Activated T-helper 1 cell treated with anti-CD3 and anti-CD28 coated beads, Interleukin-12 subunit alpha, Interleukin-12 subunit beta, Interleukin-2, Interleukin-4 antibody, amounts not matched to agents 30 ng/mL and 10 ng/mL and 1 ng/mL, durations not matched to agents 14 hours and 24 hours and 36 hours (primary cell): ENCODE data around the gene APBB2. TPM values are rescaled to one million over a fixed set of nuclear protein-coding genes. Genes with fewer than 3 reads are reported as not detected.

Experiments used
- DNase-seq: peaks from one replicate; pipeline ENCODE4 v3.0.0; 2021; ENCODE audit warnings: low spot score
- H3K27ac Mint-ChIP-seq: one replicate; pipeline ENCODE4 v1.8.0; 2021; ENCODE audit warnings: mild to moderate bottlenecking, mixed read lengths
- H3K27me3 Mint-ChIP-seq: one replicate; pipeline ENCODE4 v1.8.0; 2022; ENCODE audit warnings: mild to moderate bottlenecking, moderate library complexity, mixed read lengths; ENCODE audit not compliant: insufficient read depth
- H3K36me3 Mint-ChIP-seq: one replicate; pipeline ENCODE4 v1.8.0; 2021; ENCODE audit warnings: low read depth, mixed read lengths
- H3K4me1 Mint-ChIP-seq: one replicate; pipeline ENCODE4 v1.8.0; 2021; ENCODE audit warnings: low read depth, mixed read lengths
- H3K4me3 Mint-ChIP-seq: one replicate; pipeline ENCODE4 v1.8.0; 2021; ENCODE audit warnings: mild to moderate bottlenecking, moderate library complexity, mixed read lengths
- H3K9me3 Mint-ChIP-seq: one replicate; pipeline ENCODE4 v1.8.0; 2021; ENCODE audit warnings: mixed read lengths
- intact Hi-C: fragments of 100-400 bp; cut with micrococcal nuclease; formaldehyde crosslinking; loops from one replicate; pipeline ENCODE4 v1.15.1; 2024
- total RNA-seq: library from RNA; stranded (reverse); gene quantifications from 2 replicates; pipeline ENCODE4 v1.2.3, GENCODE V29; 2022

The APBB2 gene
- total RNA-seq, 1 donor from 2014 or later: 11.0 TPM

GRCh38 chr4:41132055-41132683 lies 82.2 kb downstream of the APBB2 start:
- no peak for DNase-seq
- Mint-ChIP-seq H3K27ac (no peak overlapping the region), H3K9me3 (no peaks in the 10 kb centered on the region), H3K4me1 (no peaks in the 10 kb centered on the region), H3K4me3 (no peak overlapping the region), H3K36me3 (no peaks in the 10 kb centered on the region), H3K27me3 (peaks cover 1% of the 10 kb centered on the region)
- intact Hi-C loops: no loop called here

GRCh38 chr4:41129936-41130440 lies 84.4 kb downstream of the APBB2 start:
- no peak for DNase-seq
- Mint-ChIP-seq H3K4me3 (no peak overlapping the region), H3K27ac (no peak overlapping the region), H3K36me3 (no peaks in the 10 kb centered on the region), H3K4me1 (no peaks in the 10 kb centered on the region), H3K27me3 (peaks cover 1% of the 10 kb centered on the region), H3K9me3 (no peaks in the 10 kb centered on the region)
- intact Hi-C loops: no loop called here

- H3K36me3 Mint-ChIP-seq: no peaks in the 10 kb centered on the region
- peaks cover 1% of the 10 kb centered on the region for H3K27me3 Mint-ChIP-seq
- H3K27ac Mint-ChIP-seq: no peak overlapping the region
- no peaks in the 10 kb centered on the region for H3K9me3 Mint-ChIP-seq
- intact Hi-C loops: no loop called here
- no peak overlapping the region for H3K4me3 Mint-ChIP-seq
- DNase-seq: no peak
- H3K4me1 Mint-ChIP-seq: no peaks in the 10 kb centered on the region
These were observed 85.1 kb downstream of the APBB2 start for GRCh38 chr4:41129128-41129754.

- intact Hi-C loops: no loop called here
- Mint-ChIP-seq H3K4me1 (no peaks in the 10 kb centered on the region), H3K27ac (no peak overlapping the region), H3K27me3 (peaks cover 1% of the 10 kb centered on the region), H3K4me3 (no peak overlapping the region), H3K9me3 (no peaks in the 10 kb centered on the region), H3K36me3 (no peaks in the 10 kb centered on the region)
- DNase-seq: no peak
These were observed 88.6 kb downstream of the APBB2 start for GRCh38 chr4:41125558-41126311.

GRCh38 chr4:41124916-41125548 lies 89.3 kb downstream of the APBB2 start:
- H3K27ac Mint-ChIP-seq: no peak overlapping the region
- no peak overlapping the region for H3K4me3 Mint-ChIP-seq
- intact Hi-C loops: no loop called here
- H3K36me3 Mint-ChIP-seq: no peaks in the 10 kb centered on the region
- no peaks in the 10 kb centered on the region for H3K4me1 Mint-ChIP-seq
- no peaks in the 10 kb centered on the region for H3K27me3 Mint-ChIP-seq
- H3K9me3 Mint-ChIP-seq: no peaks in the 10 kb centered on the region
- no peak for DNase-seq

- intact Hi-C loops: no loop called here
- DNase-seq: no peak
- Mint-ChIP-seq H3K27me3 (no peaks in the 10 kb centered on the region), H3K9me3 (no peaks in the 10 kb centered on the region), H3K4me1 (no peaks in the 10 kb centered on the region), H3K27ac (no peak overlapping the region), H3K4me3 (no peak overlapping the region), H3K36me3 (no peaks in the 10 kb centered on the region)
These were observed 91.6 kb downstream of the APBB2 start for GRCh38 chr4:41122775-41123174.

GRCh38 chr4:41122309-41122708 lies 92.0 kb downstream of the APBB2 start:
- no peaks in the 10 kb centered on the region for H3K9me3 Mint-ChIP-seq
- intact Hi-C loops: no loop called here
- no peaks in the 10 kb centered on the region for H3K36me3 Mint-ChIP-seq
- H3K4me3 Mint-ChIP-seq: no peak overlapping the region
- H3K27ac Mint-ChIP-seq: no peak overlapping the region
- H3K4me1 Mint-ChIP-seq: no peaks in the 10 kb centered on the region
- no peak for DNase-seq
- no peaks in the 10 kb centered on the region for H3K27me3 Mint-ChIP-seq

- no peaks in the 10 kb centered on the region for H3K4me1 Mint-ChIP-seq
- no peaks in the 10 kb centered on the region for H3K27me3 Mint-ChIP-seq
- H3K36me3 Mint-ChIP-seq: no peaks in the 10 kb centered on the region
- no peak overlapping the region for H3K27ac Mint-ChIP-seq
- H3K9me3 Mint-ChIP-seq: no peaks in the 10 kb centered on the region
- no peak for DNase-seq
- intact Hi-C loops: no loop called here
- no peak overlapping the region for H3K4me3 Mint-ChIP-seq
These were observed 92.4 kb downstream of the APBB2 start for GRCh38 chr4:41121906-41122305.

GRCh38 chr4:41120297-41121217 lies 93.8 kb downstream of the APBB2 start:
- Mint-ChIP-seq H3K4me1 (no peaks in the 10 kb centered on the region), H3K4me3 (no peak overlapping the region), H3K36me3 (no peaks in the 10 kb centered on the region), H3K27me3 (no peaks in the 10 kb centered on the region), H3K9me3 (peaks cover 5% of the 10 kb centered on the region), H3K27ac (no peak overlapping the region)
- intact Hi-C loops: no loop called here
- DNase-seq: no peak

- no peaks in the 10 kb centered on the region for H3K27me3 Mint-ChIP-seq
These were observed 94.5 kb downstream of the APBB2 start for GRCh38 chr4:41119867-41120295.

GRCh38 chr4:41111791-41112190 lies 102.6 kb downstream of the APBB2 start:
- Mint-ChIP-seq H3K36me3 (no peaks in the 10 kb centered on the region), H3K4me3 (no peak overlapping the region), H3K27ac (no peak overlapping the region), H3K27me3 (no peaks in the 10 kb centered on the region), H3K4me1 (no peaks in the 10 kb centered on the region), H3K9me3 (peaks cover 6% of the 10 kb centered on the region)
- intact Hi-C loops: no loop called here
- DNase-seq: no peak

More at GRCh38 chr4:41119867-41120295, 94.5 kb downstream of the APBB2 start:
- Mint-ChIP-seq H3K27ac (no peak overlapping the region), H3K4me1 (no peaks in the 10 kb centered on the region), H3K36me3 (no peaks in the 10 kb centered on the region), H3K4me3 (no peak overlapping the region), H3K9me3 (peaks cover 6% of the 10 kb centered on the region)
- intact Hi-C loops: no loop called here
- DNase-seq: no peak

- Mint-ChIP-seq H3K27me3 (no peaks in the 10 kb centered on the region), H3K9me3 (no peaks in the 10 kb centered on the region), H3K4me1 (no peaks in the 10 kb centered on the region), H3K36me3 (no peaks in the 10 kb centered on the region), H3K4me3 (no peak overlapping the region), H3K27ac (no peak overlapping the region)
- intact Hi-C loops: no loop called here
- DNase-seq: no peak
These were observed 104.3 kb downstream of the APBB2 start for GRCh38 chr4:41110050-41110449.
